ENCODE data around the gene METTL25B. TPM values are rescaled to one million over a fixed set of nuclear protein-coding genes. Genes with fewer than 3 reads are reported as not detected.

METTL25B gene
- total and polyA plus RNA-seq, 2 of the 13 experiments (the other 11 are each of a cell fraction or from before 2014, with no cell fraction given) = 11.9 to 24.0 TPM

DNA sequence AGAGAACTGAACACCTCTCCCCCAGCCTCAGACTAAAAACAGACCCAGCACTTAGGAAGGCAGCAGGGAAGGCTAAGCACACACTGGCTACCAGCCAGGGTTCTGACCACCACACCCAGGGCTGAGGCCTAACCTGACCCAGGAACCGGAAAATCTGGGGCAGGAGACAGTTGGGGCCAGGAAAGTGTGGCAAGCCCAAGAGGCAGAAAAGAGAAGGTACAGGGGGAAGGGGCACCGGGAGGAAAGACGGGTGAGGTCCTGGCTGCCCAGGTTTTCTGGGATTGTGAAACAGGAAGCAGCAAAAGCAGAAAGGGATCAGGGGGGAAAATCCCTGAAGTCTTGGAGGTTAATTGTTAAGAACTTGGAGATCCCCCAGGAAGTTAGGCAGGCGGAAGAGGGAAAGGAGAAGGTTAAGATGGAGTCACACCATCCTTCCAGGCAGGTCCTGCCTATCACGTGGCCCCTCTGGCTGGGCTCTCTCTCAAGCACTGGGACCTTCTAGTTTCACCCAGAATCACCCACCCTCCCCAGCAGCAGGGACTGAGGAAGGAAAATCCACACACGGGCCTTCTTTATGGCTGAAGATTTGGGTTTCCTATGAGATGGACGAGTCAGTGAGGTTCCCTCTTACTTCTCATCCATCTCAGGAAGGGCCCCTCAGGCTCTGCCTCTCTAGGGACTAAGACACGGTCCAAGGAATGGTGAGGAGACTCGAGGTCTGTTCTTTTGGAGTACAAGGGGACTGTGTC lies 20.6 kb downstream of the METTL25B start (continued):
- TF ChIP-seq, protein P1, sequence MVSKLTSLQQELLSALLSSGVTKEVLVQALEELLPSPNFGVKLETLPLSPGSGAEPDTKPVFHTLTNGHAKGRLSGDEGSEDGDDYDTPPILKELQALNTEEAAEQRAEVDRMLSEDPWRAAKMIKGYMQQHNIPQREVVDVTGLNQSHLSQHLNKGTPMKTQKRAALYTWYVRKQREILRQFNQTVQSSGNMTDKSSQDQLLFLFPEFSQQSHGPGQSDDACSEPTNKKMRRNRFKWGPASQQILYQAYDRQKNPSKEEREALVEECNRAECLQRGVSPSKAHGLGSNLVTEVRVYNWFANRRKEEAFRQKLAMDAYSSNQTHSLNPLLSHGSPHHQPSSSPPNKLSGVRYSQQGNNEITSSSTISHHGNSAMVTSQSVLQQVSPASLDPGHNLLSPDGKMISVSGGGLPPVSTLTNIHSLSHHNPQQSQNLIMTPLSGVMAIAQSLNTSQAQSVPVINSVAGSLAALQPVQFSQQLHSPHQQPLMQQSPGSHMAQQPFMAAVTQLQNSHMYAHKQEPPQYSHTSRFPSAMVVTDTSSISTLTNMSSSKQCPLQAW (CRISPR knock-in tag; IDR thresholded peaks at IDR 0.05) = peak; percentile 43; the same call in 1 of the 2 replicates
- TF ChIP-seq HNF4G (IDR thresholded peaks at IDR 0.05; ENCODE audit: borderline replicate concordance, low read depth, low read length) (no peak), HNF4G (CRISPR knock-in tag; IDR thresholded peaks at IDR 0.05; ENCODE audit: borderline replicate concordance, low read depth) (no peak), NFE2 (CRISPR knock-in tag; IDR thresholded peaks at IDR 0.05) (no peak), PAX8 (CRISPR knock-in tag; IDR thresholded peaks at IDR 0.05; ENCODE audit: borderline replicate concordance) (no peak), RELA (CRISPR knock-in tag; IDR thresholded peaks at IDR 0.05) (no peak), ZNF263 (CRISPR knock-in tag; IDR thresholded peaks at IDR 0.05) (0 out of 2 replicates have a peak, but pooled peaks have one; percentile 29), ZNF33A (CRISPR knock-in tag; IDR thresholded peaks at IDR 0.05; ENCODE audit: borderline replicate concordance) (no peak), ZNF816 (CRISPR knock-in tag; IDR thresholded peaks at IDR 0.05; ENCODE audit: borderline replicate concordance) (no peak), GATAD1 (CRISPR knock-in tag; IDR thresholded peaks at IDR 0.05) (no peak), ZNF558 (CRISPR knock-in tag; IDR thresholded peaks at IDR 0.05; ENCODE audit: borderline replicate concordance) (no peak), HDAC6 (IDR thresholded peaks at IDR 0.05; ENCODE audit: low read depth, low read length) (no peak)
- TF ChIP-seq, protein P2, sequence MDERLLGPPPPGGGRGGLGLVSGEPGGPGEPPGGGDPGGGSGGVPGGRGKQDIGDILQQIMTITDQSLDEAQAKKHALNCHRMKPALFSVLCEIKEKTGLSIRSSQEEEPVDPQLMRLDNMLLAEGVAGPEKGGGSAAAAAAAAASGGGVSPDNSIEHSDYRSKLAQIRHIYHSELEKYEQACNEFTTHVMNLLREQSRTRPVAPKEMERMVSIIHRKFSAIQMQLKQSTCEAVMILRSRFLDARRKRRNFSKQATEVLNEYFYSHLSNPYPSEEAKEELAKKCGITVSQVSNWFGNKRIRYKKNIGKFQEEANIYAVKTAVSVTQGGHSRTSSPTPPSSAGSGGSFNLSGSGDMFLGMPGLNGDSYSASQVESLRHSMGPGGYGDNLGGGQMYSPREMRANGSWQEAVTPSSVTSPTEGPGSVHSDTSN (CRISPR knock-in tag; IDR thresholded peaks at IDR 0.05) = no peak
- TF ChIP-seq, protein P3, sequence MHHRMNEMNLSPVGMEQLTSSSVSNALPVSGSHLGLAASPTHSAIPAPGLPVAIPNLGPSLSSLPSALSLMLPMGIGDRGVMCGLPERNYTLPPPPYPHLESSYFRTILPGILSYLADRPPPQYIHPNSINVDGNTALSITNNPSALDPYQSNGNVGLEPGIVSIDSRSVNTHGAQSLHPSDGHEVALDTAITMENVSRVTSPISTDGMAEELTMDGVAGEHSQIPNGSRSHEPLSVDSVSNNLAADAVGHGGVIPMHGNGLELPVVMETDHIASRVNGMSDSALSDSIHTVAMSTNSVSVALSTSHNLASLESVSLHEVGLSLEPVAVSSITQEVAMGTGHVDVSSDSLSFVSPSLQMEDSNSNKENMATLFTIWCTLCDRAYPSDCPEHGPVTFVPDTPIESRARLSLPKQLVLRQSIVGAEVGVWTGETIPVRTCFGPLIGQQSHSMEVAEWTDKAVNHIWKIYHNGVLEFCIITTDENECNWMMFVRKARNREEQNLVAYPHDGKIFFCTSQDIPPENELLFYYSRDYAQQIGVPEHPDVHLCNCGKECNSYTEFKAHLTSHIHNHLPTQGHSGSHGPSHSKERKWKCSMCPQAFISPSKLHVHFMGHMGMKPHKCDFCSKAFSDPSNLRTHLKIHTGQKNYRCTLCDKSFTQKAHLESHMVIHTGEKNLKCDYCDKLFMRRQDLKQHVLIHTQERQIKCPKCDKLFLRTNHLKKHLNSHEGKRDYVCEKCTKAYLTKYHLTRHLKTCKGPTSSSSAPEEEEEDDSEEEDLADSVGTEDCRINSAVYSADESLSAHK (CRISPR knock-in tag; IDR thresholded peaks at IDR 0.05; ENCODE audit: borderline replicate concordance) = no peak
- TF ChIP-seq, protein P4, sequence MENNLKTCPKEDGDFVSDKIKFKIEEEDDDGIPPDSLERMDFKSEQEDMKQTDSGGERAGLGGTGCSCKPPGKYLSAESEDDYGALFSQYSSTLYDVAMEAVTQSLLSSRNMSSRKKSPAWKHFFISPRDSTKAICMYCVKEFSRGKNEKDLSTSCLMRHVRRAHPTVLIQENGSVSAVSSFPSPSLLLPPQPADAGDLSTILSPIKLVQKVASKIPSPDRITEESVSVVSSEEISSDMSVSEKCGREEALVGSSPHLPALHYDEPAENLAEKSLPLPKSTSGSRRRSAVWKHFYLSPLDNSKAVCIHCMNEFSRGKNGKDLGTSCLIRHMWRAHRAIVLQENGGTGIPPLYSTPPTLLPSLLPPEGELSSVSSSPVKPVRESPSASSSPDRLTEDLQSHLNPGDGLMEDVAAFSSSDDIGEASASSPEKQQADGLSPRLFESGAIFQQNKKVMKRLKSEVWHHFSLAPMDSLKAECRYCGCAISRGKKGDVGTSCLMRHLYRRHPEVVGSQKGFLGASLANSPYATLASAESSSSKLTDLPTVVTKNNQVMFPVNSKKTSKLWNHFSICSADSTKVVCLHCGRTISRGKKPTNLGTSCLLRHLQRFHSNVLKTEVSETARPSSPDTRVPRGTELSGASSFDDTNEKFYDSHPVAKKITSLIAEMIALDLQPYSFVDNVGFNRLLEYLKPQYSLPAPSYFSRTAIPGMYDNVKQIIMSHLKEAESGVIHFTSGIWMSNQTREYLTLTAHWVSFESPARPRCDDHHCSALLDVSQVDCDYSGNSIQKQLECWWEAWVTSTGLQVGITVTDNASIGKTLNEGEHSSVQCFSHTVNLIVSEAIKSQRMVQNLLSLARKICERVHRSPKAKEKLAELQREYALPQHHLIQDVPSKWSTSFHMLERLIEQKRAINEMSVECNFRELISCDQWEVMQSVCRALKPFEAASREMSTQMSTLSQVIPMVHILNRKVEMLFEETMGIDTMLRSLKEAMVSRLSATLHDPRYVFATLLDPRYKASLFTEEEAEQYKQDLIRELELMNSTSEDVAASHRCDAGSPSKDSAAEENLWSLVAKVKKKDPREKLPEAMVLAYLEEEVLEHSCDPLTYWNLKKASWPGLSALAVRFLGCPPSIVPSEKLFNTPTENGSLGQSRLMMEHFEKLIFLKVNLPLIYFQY (CRISPR knock-in tag; IDR thresholded peaks at IDR 0.05; ENCODE audit: borderline replicate concordance) = no peak
- TF ChIP-seq, protein P5, sequence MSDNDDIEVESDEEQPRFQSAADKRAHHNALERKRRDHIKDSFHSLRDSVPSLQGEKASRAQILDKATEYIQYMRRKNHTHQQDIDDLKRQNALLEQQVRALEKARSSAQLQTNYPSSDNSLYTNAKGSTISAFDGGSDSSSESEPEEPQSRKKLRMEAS (IDR thresholded peaks at IDR 0.05) = peak; percentile 3; the same call in 1 of the 2 replicates
- TF ChIP-seq, protein P6, sequence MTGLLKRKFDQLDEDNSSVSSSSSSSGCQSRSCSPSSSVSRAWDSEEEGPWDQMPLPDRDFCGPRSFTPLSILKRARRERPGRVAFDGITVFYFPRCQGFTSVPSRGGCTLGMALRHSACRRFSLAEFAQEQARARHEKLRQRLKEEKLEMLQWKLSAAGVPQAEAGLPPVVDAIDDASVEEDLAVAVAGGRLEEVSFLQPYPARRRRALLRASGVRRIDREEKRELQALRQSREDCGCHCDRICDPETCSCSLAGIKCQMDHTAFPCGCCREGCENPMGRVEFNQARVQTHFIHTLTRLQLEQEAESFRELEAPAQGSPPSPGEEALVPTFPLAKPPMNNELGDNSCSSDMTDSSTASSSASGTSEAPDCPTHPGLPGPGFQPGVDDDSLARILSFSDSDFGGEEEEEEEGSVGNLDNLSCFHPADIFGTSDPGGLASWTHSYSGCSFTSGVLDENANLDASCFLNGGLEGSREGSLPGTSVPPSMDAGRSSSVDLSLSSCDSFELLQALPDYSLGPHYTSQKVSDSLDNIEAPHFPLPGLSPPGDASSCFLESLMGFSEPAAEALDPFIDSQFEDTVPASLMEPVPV (CRISPR knock-in tag; IDR thresholded peaks at IDR 0.05) = no peak

Measured in HepG2 (cell line).